DND-41 (cell line): ENCODE results near the gene CACNB1.

ENCODE experiments used
- CTCF ChIP-seq: IDR thresholded peaks from 2 replicates; pipeline ENCODE4 v1.5.1; 2012; ENCODE audit warnings: borderline replicate concordance, low read length, moderate library complexity, mild to moderate bottlenecking; ENCODE audit not compliant: poor library complexity, severe bottlenecking; ENCODE audit errors: extremely low read depth
- EZH2 ChIP-seq: IDR thresholded peaks from 3 replicates; pipeline ENCODE4 v1.6.1; 2012; ENCODE audit warnings: borderline replicate concordance, low read depth, mild to moderate bottlenecking, moderate library complexity, low read length, inconsistent platforms; ENCODE audit not compliant: severe bottlenecking

GRCh38 chr17:39151150-39151942, 46.1 kb downstream of the CACNB1 start, which contains the start of gene PLXDC1:
- TF ChIP-seq CTCF (no peak), EZH2 (peak; percentile 32)
